Testis (tissue), 3 donors: ENCODE results near the gene ARSH. TPM values are rescaled to one million over a fixed set of nuclear protein-coding genes. Genes with fewer than 3 reads are reported as not detected.

Source experiments
- DNase-seq: peaks from one replicate; pipeline ENCODE4 v3.0.0-alpha.2; 2019
- H3K27ac ChIP-seq, 2 donors: fragments of 200-600 bp; sonication (generic); one replicate each; pipeline ENCODE4 v1.5.1; 2019
- H3K27me3 ChIP-seq: fragments of 200-600 bp; sonication (generic); one replicate; pipeline ENCODE4 v1.5.1; 2019
- H3K36me3 ChIP-seq: fragments of 200-600 bp; sonication (generic); one replicate; pipeline ENCODE4 v1.5.1; 2017; ENCODE audit warnings: low read depth; ENCODE audit errors: missing control alignments
- H3K4me1 ChIP-seq: fragments of 200-600 bp; sonication (generic); one replicate; pipeline ENCODE4 v1.5.1; 2019
- H3K4me3 ChIP-seq, 2 donors: fragments of 200-600 bp; sonication (generic); one replicate each; pipeline ENCODE4 v1.5.1; 2017 to 2019
- H3K9me3 ChIP-seq: fragments of 200-600 bp; sonication (generic); one replicate; pipeline ENCODE4 v1.5.1; 2017
- POLR2A ChIP-seq: fragments of 450-650 bp; IDR thresholded peaks from one replicate; pipeline ENCODE4 v1.6.1; 2017; ENCODE audit warnings: antibody characterized with exemption, mild to moderate bottlenecking, moderate library complexity
- WGBS, 2 donors: methylation state at CpG; one replicate each; pipeline ENCODE4 v1.1.5; 2018; 5-methylcytosine and 5-hydroxymethylcytosine counted together
- intact Hi-C: fragments of 100-400 bp; cut with DNase I; formaldehyde crosslinking; loops from one replicate; pipeline ENCODE4 v1.15.1; 2023; ENCODE audit warnings: low total_unique reads
- polyA plus RNA-seq: library from polyadenylated mRNA; stranded (reverse); fragments of 350-450 nt; fragmentation: Illumina TruSeq; extraction: RNeasy Lipid Tissue Mini Kit (QIAGEN cat#74804); gene quantifications from one replicate; pipeline ENCODE4 v1.2.3, GENCODE V29; 2014; ENCODE audit warnings: low read depth, low replicate concordance; ENCODE audit not compliant: insufficient read depth
- total RNA-seq, 2 donors: library from RNA; depleted of rRNA; stranded (reverse); fragments of >200 nt; gene quantifications; one replicate each; pipeline ENCODE4 v1.2.3, GENCODE V29; 2016
- TF ChIP-seq, protein P1 (sequence below), 3 experiments: fragments of 450-650 bp in 2 of 3; fragments of 200-600 bp in 1 of 3; sonication (generic) in 1 of 3; IDR thresholded peaks; one replicate each; pipeline ENCODE4 v1.5.1; 2016 to 2019; ENCODE audit warnings: antibody characterized with exemption in 3 of 3, mild to moderate bottlenecking in 2 of 3, moderate library complexity in 1 of 3

Gene ARSH
- total and polyA plus RNA-seq, 3 donors from 2014 or later, result 0.25 TPM; not detected in 2

DNA sequence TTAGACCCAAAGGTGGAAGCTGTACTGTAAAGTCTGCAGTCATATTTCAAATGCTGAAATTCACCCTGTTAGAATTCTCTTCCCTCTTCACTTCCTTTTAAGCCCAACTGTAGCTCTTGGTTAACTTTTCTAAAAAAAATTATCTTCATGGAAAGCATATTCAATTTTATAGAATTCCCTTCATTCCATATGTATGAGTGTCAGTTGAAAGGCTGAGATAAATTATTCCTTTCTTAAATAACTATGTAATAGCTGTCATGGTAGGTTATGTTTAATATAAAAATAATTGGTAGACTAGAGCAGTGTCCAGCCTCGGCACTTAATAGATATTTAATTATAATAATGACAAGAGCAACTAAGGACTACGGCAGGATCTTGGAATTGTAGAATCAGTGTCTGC lies 16.8 kb upstream of the ARSH start:
- no peak for TF ChIP-seq POLR2A
- TF ChIP-seq, protein P1, sequence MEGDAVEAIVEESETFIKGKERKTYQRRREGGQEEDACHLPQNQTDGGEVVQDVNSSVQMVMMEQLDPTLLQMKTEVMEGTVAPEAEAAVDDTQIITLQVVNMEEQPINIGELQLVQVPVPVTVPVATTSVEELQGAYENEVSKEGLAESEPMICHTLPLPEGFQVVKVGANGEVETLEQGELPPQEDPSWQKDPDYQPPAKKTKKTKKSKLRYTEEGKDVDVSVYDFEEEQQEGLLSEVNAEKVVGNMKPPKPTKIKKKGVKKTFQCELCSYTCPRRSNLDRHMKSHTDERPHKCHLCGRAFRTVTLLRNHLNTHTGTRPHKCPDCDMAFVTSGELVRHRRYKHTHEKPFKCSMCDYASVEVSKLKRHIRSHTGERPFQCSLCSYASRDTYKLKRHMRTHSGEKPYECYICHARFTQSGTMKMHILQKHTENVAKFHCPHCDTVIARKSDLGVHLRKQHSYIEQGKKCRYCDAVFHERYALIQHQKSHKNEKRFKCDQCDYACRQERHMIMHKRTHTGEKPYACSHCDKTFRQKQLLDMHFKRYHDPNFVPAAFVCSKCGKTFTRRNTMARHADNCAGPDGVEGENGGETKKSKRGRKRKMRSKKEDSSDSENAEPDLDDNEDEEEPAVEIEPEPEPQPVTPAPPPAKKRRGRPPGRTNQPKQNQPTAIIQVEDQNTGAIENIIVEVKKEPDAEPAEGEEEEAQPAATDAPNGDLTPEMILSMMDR (IDR thresholded peaks at IDR 0.05), result no peak
- Histone ChIP-seq H3K27ac (no peak overlapping the region), H3K36me3 (no peaks in the 10 kb centered on the region), H3K27me3 (no peaks in the 10 kb centered on the region), H3K4me1 (no peaks in the 10 kb centered on the region), H3K9me3 (no peaks in the 10 kb centered on the region), H3K4me3 (no peak overlapping the region)
- no peak for DNase-seq
- intact Hi-C loops, result no loop called here
- 70 to 72% methylated on average over 2 of the region's 2 CpGs for WGBS, 2 donors

DNA sequence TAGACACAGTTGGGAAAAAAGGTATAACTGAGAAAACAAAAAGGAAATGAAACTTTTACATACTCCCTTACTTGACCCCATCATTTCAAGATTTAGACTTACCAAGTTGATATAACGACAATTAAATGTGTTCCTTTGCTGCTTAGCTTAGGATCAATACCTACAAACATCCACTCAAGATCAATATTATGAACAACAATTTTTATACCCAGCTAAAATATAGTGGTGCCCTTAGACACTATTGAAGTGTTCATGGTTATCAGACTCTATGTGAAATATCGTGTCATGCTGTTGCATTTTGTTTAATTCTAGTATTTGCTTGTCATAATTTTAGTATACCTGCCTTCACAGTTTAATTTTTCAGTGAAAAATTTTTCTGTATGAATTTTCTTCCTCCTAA lies 4.2 kb downstream of the ARSH start:
- 78 to 88% methylated on average over 2 of the region's 2 CpGs for WGBS, 2 donors
- intact Hi-C loops, result no loop called here
- no peaks in the 10 kb centered on the region for H3K27me3 ChIP-seq
- TF ChIP-seq POLR2A, result no peak
- TF ChIP-seq, protein P1 (IDR thresholded peaks at IDR 0.05), result no peak
- H3K4me3 ChIP-seq, result no peak overlapping the region
- no peak overlapping the region for H3K27ac ChIP-seq
- no peaks in the 10 kb centered on the region for H3K36me3 ChIP-seq
- no peaks in the 10 kb centered on the region for H3K9me3 ChIP-seq
- no peaks in the 10 kb centered on the region for H3K4me1 ChIP-seq
- DNase-seq, result no peak

DNA sequence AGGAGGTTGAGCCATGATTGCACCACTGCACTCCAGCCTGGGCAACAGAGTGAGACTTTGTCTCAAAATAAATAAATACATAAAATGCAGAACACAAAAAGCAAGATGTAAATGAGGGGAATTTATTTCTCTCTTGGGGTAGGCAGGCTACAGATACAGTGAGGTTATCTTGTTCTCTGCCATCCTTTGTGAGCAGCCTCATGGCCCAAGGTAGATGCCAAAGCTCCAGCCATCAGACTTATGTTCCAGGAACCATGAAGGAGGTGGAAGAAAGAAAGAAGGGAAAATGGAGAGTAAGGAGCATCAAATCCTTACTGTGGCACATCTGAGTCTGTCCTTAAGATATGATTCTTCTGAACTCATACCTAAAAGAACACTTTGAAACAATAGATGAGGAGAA lies 11.1 kb downstream of the ARSH start:
- Histone ChIP-seq H3K36me3 (no peaks in the 10 kb centered on the region), H3K4me3 (no peak overlapping the region), H3K27ac (no peak overlapping the region), H3K9me3 (no peaks in the 10 kb centered on the region), H3K4me1 (no peaks in the 10 kb centered on the region), H3K27me3 (no peaks in the 10 kb centered on the region)
- intact Hi-C loops, result no loop called here
- no peak for DNase-seq
- TF ChIP-seq, protein P1 (IDR thresholded peaks at IDR 0.05), result no peak
- no peak for TF ChIP-seq POLR2A

DNA sequence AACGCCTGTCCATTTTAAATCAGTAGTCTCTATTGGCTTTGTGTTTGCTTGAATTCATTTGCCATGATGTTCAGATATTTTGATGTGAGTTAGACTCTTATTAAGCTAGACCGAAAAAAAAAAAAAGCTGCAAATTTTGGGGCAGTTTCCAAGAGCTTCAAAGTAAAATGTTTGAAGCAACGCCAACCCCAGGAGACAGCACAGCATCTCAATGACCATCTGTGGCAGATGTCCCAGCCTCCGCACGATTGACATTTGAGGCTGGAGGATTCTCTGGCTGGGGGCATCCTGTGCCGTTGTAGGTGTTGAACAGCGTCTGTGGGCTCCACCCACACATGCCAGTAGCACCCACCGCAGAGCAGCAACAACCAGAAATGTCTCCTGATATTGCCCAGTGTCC lies 17.8 kb downstream of the ARSH start:
- WGBS, 2 donors, result 30 to 72% methylated on average over 2 to 6 of the region's 8 CpGs
- intact Hi-C loops, result no loop called here
- no peak for DNase-seq
- no peak for TF ChIP-seq POLR2A
- TF ChIP-seq, protein P1 (IDR thresholded peaks at IDR 0.05), result no peak
- Histone ChIP-seq H3K4me1 (no peaks in the 10 kb centered on the region), H3K27ac (no peak overlapping the region), H3K36me3 (no peaks in the 10 kb centered on the region), H3K27me3 (no peaks in the 10 kb centered on the region), H3K4me3 (no peak overlapping the region), H3K9me3 (no peaks in the 10 kb centered on the region)

DNA sequence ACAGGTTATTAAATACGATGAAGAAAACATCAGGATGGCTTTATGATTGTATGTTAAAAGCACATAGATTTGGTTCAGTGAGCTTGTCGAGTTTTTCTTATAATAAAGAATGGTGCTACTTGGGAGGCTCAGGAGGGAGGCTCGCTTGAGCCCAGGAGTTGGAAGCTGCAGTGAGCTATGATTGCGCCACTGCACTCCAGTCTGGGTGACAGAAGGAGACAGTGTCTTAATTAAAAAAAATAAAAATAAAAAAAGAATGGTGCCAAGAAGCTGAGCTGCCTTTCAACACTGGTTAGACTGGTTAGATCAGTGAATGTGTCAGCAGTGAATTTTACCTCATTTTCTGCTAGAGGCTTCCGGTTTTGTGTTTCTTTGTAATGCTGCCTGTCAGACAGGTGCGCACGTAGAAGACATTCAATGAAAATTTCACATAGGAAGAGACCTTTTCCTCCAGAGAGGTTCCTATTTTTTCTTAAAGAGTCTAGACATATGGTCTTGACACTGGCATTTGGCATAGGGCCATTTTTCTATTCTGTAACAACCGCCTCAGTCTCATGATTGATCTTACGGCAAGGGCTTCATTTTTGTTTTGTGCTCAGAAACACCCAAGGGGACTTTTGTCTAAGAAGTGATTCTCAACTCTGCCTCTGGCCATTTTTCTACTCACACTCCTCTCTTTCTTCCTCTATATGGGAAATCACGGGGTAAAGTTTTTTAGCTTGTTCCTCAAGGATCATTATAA lies 19.9 kb downstream of the ARSH start:
- H3K36me3 ChIP-seq, result no peaks in the 10 kb centered on the region
- no peak for DNase-seq
- H3K27me3 ChIP-seq, result no peaks in the 10 kb centered on the region
- no peak overlapping the region for H3K27ac ChIP-seq
- H3K4me1 ChIP-seq, result no peaks in the 10 kb centered on the region
- TF ChIP-seq, protein P1 (IDR thresholded peaks at IDR 0.05), result no peak
- TF ChIP-seq POLR2A, result no peak
- no peak overlapping the region for H3K4me3 ChIP-seq
- intact Hi-C loops, result no loop called here
- whole genome bisulfite sequencing, 2 donors, result 73 to 82% methylated on average over 10 of the region's 10 CpGs
- H3K9me3 ChIP-seq, result no peaks in the 10 kb centered on the region
